Adrenal gland (tissue), 12 donors: ENCODE results near the gene MCOLN1. TPM values are rescaled to one million over a fixed set of nuclear protein-coding genes. Genes with fewer than 3 reads are reported as not detected.

Experiments
- DNase-seq, 7 donors: peaks; one replicate each; pipeline ENCODE4 v3.0.0-alpha.2; 2019 to 2020
- H3K27ac ChIP-seq, 5 donors: fragments of 200-600 bp; sonication (generic) in 4 of 5; 1 replicate in 3 of 5; 2 replicates in 2 of 5; pipeline versions ENCODE4 v1.5.1 to v1.8.0; 2016 to 2020; ENCODE audit warnings: mild to moderate bottlenecking in 1 of 5
- H3K27me3 ChIP-seq: fragments of 200-600 bp; 2 replicates; pipeline ENCODE4 v1.8.0; 2021
- H3K36me3 ChIP-seq, 2 donors: fragments of 200-600 bp; replicated peaks in 1 of 2; 1 replicate in 1 of 2; 2 replicates in 1 of 2; pipeline versions ENCODE4 v1.5.1 to v1.8.0; 2018 to 2022
- H3K4me1 ChIP-seq, 2 donors: fragments of 200-600 bp; replicated peaks in 1 of 2; 1 replicate in 1 of 2; 2 replicates in 1 of 2; pipeline versions ENCODE4 v1.5.1 to v1.8.0; 2018 to 2021
- H3K4me3 ChIP-seq, 4 donors: fragments of 200-600 bp; sonication (generic) in 3 of 4; one replicate each; pipeline ENCODE4 v1.5.1; 2016 to 2018
- H3K9me3 ChIP-seq, 3 donors: fragments of 200-600 bp; sonication (generic) in 1 of 3; replicated peaks in 1 of 3; 1 replicate in 2 of 3; 2 replicates in 1 of 3; pipeline versions ENCODE4 v1.5.1 to v1.8.0; 2016 to 2021
- POLR2A ChIP-seq, 2 donors: fragments of 450-650 bp; IDR thresholded peaks; one replicate each; pipeline ENCODE4 v1.6.1; 2017; ENCODE audit warnings: antibody characterized with exemption in 2 of 2, mild to moderate bottlenecking in 2 of 2, moderate library complexity in 1 of 2
- WGBS, 4 donors: extraction: QIAGEN DNeasy Blood & Tissue Kit in 2 of 4; methylation state at CpG; one replicate each; pipeline versions ENCODE4 v1.1.5 to v1.1.7; 2013 to 2017; 5-methylcytosine and 5-hydroxymethylcytosine counted together
- intact Hi-C, 2 donors: fragments of 100-400 bp; cut with DNase I; formaldehyde crosslinking; loops; one replicate each; pipeline versions ENCODE4 v1.14.1 to v1.15.0; 2022 to 2023
- polyA plus RNA-seq, 3 donors: library from polyadenylated mRNA; stranded (reverse); fragments of 200-250 nt in 2 of 3; fragments of 350-450 nt in 1 of 3; fragmentation: Illumina TruSeq in 1 of 3; extraction: RNeasy Lipid Tissue Mini Kit (QIAGEN cat#74804) in 1 of 3; gene quantifications; one replicate each; pipeline ENCODE4 v1.2.3, GENCODE V29; 2013 to 2014
- total RNA-seq, 9 donors: library from RNA; depleted of rRNA in 4 of 9; stranded (reverse); fragments of >200 nt in 4 of 9; fragments of 120-200 nt in 1 of 9; fragmentation: NEBNext Ultra II Directional in 1 of 9; extraction: Animal tissue kit (Norgen Biotek cat#: 25700) in 1 of 9; gene quantifications; one replicate each; pipeline versions ENCODE4 v1.1.0 to v1.2.4, GENCODE V29; 2013 to 2023
- TF ChIP-seq, protein P1 (sequence below), 6 experiments: fragments of 450-650 bp in 4 of 6; fragments of 200-600 bp in 2 of 6; sonication (generic) in 1 of 6; IDR thresholded peaks; 1 replicate in 5 of 6; 2 replicates in 1 of 6; pipeline versions ENCODE4 v1.5.1 to v1.8.0; 2016 to 2021; ENCODE audit warnings: antibody characterized with exemption in 6 of 6, mild to moderate bottlenecking in 2 of 6, moderate library complexity in 1 of 6
- donor health status: healthy with polysubstance abuse.
- donor health status: Bipolar disorder and iron deficiency.
- donor health status: DM: yes; HTN: yes; CAD: no.
- donor health status: DM: no; HTN: no; CAD: no.
- donor health status: DM: no; HTN: no; CAD: no.
- donor health status: DM: yes; HTN: yes; CAD: no.

The MCOLN1 gene
- total and polyA plus RNA-seq, 12 donors: 6.0 to 212 (median 57.1) TPM

DNA sequence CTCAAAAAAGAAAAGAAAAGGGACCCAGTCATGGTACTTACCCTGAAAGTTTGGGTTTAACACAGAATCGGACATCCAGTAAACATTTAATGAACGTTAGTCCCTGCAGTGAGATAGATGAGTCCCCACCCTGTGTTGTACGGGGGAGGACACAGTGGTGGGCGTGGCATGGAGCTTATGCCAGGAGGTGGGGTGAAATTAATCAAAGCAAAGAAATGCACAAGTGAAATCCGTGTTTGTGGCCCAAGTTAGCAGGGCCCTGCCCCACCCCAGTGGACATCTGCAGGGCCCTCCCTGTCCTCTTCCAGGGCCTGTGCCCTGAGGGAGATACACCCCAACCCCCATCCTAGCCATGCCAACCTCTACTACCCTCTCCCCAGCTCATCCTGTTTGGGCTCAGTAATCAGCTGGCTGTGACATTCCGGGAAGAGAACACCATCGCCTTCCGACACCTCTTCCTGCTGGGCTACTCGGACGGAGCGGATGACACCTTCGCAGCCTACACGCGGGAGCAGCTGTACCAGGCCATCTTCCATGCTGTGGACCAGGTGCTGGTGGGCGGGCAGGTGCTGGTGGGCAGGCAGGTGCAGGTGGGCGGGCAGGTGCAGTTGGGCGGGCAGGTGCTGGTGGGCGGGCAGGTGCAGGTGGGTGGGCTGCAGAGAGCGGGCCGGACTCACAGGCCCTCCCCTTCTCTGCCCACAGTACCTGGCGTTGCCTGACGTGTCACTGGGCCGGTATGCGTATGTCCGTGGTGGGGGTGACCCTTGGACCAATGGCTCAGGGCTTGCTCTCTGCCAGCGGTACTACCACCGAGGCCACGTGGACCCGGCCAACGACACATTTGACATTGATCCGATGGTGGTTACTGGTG lies 3.9 kb downstream of the MCOLN1 start:
- intact Hi-C loops: loop anchor here in 1 of 2 donors (10.0 kb wide), 1 partner anchor 131 kb away; no protein-coding TSS in a partner anchor
- no peak overlapping the region for H3K27ac ChIP-seq
- peaks cover 0 to 57% of the 10 kb centered on the region in 2 donors for H3K36me3 ChIP-seq
- peak in 2 of 7 donors; percentile 29 to 49 for DNase-seq
- peaks cover 9 to 26% of the 10 kb centered on the region in 2 donors for H3K4me1 ChIP-seq
- TF ChIP-seq, protein P1, sequence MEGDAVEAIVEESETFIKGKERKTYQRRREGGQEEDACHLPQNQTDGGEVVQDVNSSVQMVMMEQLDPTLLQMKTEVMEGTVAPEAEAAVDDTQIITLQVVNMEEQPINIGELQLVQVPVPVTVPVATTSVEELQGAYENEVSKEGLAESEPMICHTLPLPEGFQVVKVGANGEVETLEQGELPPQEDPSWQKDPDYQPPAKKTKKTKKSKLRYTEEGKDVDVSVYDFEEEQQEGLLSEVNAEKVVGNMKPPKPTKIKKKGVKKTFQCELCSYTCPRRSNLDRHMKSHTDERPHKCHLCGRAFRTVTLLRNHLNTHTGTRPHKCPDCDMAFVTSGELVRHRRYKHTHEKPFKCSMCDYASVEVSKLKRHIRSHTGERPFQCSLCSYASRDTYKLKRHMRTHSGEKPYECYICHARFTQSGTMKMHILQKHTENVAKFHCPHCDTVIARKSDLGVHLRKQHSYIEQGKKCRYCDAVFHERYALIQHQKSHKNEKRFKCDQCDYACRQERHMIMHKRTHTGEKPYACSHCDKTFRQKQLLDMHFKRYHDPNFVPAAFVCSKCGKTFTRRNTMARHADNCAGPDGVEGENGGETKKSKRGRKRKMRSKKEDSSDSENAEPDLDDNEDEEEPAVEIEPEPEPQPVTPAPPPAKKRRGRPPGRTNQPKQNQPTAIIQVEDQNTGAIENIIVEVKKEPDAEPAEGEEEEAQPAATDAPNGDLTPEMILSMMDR (IDR thresholded peaks at IDR 0.05): no peak
- no peak for TF ChIP-seq POLR2A (IDR thresholded peaks at IDR 0.05)
- 85 to 94% (median 89%) methylated on average over 20 to 31 of the region's 31 CpGs for WGBS, 4 donors
- H3K9me3 ChIP-seq: no peaks in the 10 kb centered on the region
- H3K27me3 ChIP-seq: no peaks in the 10 kb centered on the region
- no peak overlapping the region for H3K4me3 ChIP-seq

DNA sequence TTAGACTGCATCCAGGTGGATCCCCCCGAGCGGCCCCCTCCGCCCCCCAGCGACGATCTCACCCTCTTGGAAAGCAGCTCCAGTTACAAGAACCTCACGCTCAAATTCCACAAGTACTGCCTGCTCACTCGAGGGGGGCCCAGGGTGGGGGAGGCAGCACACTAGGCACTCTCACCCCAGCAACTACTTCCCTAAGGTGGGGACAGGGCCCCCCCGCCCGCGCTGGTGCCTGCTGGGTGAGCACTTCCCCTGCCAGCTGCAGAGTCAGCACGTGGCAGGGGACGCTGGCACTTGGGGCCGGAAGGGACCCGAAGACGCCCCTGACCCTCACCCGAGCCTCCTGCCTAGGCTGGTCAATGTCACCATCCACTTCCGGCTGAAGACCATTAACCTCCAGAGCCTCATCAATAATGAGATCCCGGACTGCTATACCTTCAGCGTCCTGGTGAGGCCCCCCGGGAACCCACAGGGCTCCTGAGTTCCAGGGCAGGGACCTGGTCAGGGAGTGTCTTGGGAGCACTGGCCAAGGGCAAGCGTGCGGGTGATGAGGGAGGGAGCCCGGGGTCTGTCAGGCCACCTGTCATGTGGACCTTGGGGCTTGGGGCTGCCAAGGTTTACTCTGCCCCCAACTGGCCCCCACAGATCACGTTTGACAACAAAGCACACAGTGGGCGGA lies 5.2 kb downstream of the MCOLN1 start:
- peak in 5 of 7 donors; percentile 51 to 61 (median 55) for DNase-seq
- Histone ChIP-seq H3K27me3 (no peaks in the 10 kb centered on the region), H3K27ac (no peak overlapping the region), H3K4me1 (peaks cover 0 to 17% of the 10 kb centered on the region in 2 donors), H3K9me3 (no peaks in the 10 kb centered on the region), H3K4me3 (no peak overlapping the region), H3K36me3 (peaks cover 0 to 57% of the 10 kb centered on the region in 2 donors)
- TF ChIP-seq POLR2A (IDR thresholded peaks at IDR 0.05): no peak
- TF ChIP-seq, protein P1 (IDR thresholded peaks at IDR 0.05): no peak
- intact Hi-C loops: loop anchor here in 1 of 2 donors (10.0 kb wide), 1 partner anchor 133 kb away; no protein-coding TSS in a partner anchor
- WGBS, 4 donors: 72 to 87% (median 74%) methylated on average over 7 to 25 of the region's 25 CpGs

DNA sequence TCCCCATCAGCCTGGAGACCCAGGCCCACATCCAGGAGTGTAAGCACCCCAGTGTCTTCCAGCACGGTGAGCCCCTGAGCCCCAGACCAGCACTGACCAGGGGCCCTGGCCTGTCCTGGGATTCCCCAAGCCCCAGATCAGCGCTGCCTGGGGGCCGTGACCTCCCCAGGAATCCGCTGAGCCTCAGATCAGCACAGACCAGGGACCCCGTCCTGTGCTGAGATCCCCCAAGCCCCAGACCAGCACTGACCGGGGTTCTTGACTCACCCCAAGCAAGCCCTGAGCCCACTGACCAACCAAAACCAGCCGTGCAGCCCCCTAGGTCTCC lies 5.7 kb downstream of the MCOLN1 start:
- WGBS, 4 donors: 75 to 92% (median 91%) methylated on average over 2 to 7 of the region's 7 CpGs
- Histone ChIP-seq H3K27ac (no peak overlapping the region), H3K4me3 (no peak overlapping the region), H3K4me1 (peaks cover 0 to 13% of the 10 kb centered on the region in 2 donors), H3K36me3 (peaks cover 0 to 57% of the 10 kb centered on the region in 2 donors), H3K9me3 (no peaks in the 10 kb centered on the region), H3K27me3 (no peaks in the 10 kb centered on the region)
- TF ChIP-seq POLR2A (IDR thresholded peaks at IDR 0.05): no peak
- TF ChIP-seq, protein P1 (IDR thresholded peaks at IDR 0.05): no peak
- DNase-seq: peak in 1 of 7 donors; percentile 46
- intact Hi-C loops: loop anchor here in 1 of 2 donors (10.0 kb wide), 1 partner anchor 133 kb away; no protein-coding TSS in a partner anchor
